Measurements from ENCODE around the gene MOB3B. TPM values are rescaled to one million over a fixed set of nuclear protein-coding genes. Genes with fewer than 3 reads are reported as not detected.

Gene MOB3B
- polyA plus RNA-seq, 1 experiment, result 0.04 TPM

DNA sequence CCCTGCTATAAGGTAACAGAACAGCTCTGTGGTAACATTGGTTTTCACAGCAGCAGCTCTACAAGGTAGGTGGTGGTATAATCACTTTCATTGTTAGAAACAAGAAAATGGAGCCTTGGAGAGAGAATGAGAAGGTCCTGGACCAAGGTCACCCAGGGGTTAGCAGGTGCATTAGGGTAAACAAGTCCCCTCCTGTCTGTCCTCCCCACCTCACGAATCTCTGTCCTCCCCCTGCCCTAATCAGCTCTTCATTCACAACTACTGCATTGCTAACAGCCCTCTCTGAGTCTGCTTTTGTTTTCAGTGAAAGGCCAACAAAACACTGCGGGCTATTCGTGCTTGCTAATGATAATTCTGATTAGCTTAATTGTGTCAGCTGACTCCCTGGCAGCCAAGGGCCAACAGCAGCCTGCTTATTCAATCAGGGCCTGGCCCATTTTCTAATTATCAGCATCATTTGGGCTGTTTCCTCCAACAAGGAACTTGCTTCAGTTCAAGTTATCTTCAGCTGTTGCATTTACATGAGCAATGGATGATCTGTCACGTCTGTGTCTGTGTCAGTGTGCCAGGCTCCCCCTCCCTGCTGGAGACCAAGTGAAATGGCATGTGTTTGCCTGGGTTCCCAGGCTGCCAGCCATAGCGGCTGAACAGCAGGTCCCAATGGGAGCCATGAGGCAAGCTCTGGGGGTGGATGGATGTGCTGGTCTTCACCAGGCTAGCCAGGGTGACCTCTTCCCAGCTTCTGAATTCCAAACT lies 176.0 kb downstream of the MOB3B start:
- no peak for DNase-seq (ENCODE audit: low read depth)
- ChIA-PET POLR2A (no interaction called here), CTCF (interaction anchor here (0.8 to 1.0 kb wide), 2 partner anchors 8 to 176 kb away, joined by 3 read pairs; no protein-coding TSS in a partner anchor)
- Histone ChIP-seq H3K4me3 (ENCODE audit: low read depth, low read length) (no peak overlapping the region), H3K27me3 (ENCODE audit: control insufficient read depth, insufficient read depth, low read length) (no peaks in the 10 kb centered on the region), H3K36me3 (ENCODE audit: control insufficient read depth, insufficient read depth, low read length) (no peaks in the 10 kb centered on the region)
- TF ChIP-seq, protein P1, sequence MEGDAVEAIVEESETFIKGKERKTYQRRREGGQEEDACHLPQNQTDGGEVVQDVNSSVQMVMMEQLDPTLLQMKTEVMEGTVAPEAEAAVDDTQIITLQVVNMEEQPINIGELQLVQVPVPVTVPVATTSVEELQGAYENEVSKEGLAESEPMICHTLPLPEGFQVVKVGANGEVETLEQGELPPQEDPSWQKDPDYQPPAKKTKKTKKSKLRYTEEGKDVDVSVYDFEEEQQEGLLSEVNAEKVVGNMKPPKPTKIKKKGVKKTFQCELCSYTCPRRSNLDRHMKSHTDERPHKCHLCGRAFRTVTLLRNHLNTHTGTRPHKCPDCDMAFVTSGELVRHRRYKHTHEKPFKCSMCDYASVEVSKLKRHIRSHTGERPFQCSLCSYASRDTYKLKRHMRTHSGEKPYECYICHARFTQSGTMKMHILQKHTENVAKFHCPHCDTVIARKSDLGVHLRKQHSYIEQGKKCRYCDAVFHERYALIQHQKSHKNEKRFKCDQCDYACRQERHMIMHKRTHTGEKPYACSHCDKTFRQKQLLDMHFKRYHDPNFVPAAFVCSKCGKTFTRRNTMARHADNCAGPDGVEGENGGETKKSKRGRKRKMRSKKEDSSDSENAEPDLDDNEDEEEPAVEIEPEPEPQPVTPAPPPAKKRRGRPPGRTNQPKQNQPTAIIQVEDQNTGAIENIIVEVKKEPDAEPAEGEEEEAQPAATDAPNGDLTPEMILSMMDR (IDR thresholded peaks at IDR 0.05; ENCODE audit: insufficient read depth, low read depth, low read length), result no peak

GRCh38 chr9:27353166-27353473 lies 176.5 kb downstream of the MOB3B start:
- CTCF ChIA-PET, result no interaction called here

GRCh38 chr9:27352457-27353165 lies 177.0 kb downstream of the MOB3B start:
- no peaks in the 10 kb centered on the region for H3K36me3 ChIP-seq (ENCODE audit: control insufficient read depth, insufficient read depth, low read length)
- TF ChIP-seq, protein P1 (IDR thresholded peaks at IDR 0.05; ENCODE audit: insufficient read depth, low read depth, low read length), result no peak
- no peaks in the 10 kb centered on the region for H3K27me3 ChIP-seq (ENCODE audit: control insufficient read depth, insufficient read depth, low read length)
- no peak for DNase-seq (ENCODE audit: low read depth)
- H3K4me3 ChIP-seq (ENCODE audit: low read depth, low read length), result no peak overlapping the region
- CTCF ChIA-PET, result no interaction called here
- POLR2A ChIA-PET, result no interaction called here

More at GRCh38 chr9:27353166-27353473, 176.5 kb downstream of the MOB3B start:
- DNase-seq (ENCODE audit: low read depth), result no peak
- no peak overlapping the region for H3K4me3 ChIP-seq (ENCODE audit: low read depth, low read length)
- POLR2A ChIA-PET, result no interaction called here
- no peaks in the 10 kb centered on the region for H3K27me3 ChIP-seq (ENCODE audit: control insufficient read depth, insufficient read depth, low read length)
- TF ChIP-seq, protein P1 (IDR thresholded peaks at IDR 0.05; ENCODE audit: insufficient read depth, low read depth, low read length), result no peak
- no peaks in the 10 kb centered on the region for H3K36me3 ChIP-seq (ENCODE audit: control insufficient read depth, insufficient read depth, low read length)

DNA sequence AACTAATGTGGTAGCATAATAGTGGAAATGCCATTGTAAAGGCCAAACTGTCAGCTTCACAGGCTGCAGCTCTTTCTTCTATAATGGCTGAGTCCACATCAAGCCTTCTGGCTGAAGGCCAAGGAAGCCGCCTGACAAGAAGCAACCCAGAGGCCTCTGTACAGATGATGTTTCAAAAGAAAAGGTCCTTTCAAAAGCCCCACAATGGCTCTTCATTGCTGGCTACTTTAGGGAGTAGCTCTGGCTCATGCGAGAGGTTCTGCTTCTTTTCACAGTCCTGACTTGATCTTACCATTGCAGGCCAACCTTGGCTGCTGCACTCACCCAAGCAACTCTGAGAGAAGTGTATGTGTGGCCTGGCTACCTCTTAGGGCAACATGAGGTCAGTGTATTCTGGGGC lies 178.2 kb downstream of the MOB3B start:
- ChIA-PET POLR2A (no interaction called here), CTCF (no interaction called here)
- TF ChIP-seq, protein P1 (IDR thresholded peaks at IDR 0.05; ENCODE audit: insufficient read depth, low read depth, low read length), result no peak
- DNase-seq (ENCODE audit: low read depth), result no peak
- H3K27me3 ChIP-seq (ENCODE audit: control insufficient read depth, insufficient read depth, low read length), result no peaks in the 10 kb centered on the region
- no peaks in the 10 kb centered on the region for H3K36me3 ChIP-seq (ENCODE audit: control insufficient read depth, insufficient read depth, low read length)
- no peak overlapping the region for H3K4me3 ChIP-seq (ENCODE audit: low read depth, low read length)

DNA sequence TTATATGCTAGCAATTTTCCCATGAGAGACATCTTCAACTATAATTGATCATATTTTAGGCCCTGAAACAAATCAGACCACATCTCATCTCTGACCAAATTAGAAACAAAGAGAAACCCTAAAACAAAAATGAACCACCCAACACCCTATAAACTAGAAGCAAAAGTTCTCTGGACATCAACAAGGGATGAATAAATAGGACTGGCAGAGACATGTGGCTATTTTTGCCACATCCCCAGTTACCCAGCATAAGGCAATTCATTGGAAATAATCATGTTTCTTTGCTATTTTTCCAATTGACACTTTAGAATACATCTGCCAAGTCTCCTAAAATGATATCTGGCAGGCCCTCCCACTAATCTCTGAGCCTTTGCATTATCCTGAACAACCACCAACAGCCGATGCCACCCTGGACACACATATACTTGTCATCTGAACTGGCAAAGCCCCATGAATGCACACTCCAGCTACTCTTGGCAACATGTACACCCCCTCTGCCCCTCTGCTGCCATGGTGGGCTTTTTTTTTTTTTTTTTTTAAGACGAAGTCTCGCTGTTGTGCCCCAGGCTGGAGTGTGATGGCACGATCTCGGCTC lies 179.1 kb downstream of the MOB3B start:
- Histone ChIP-seq H3K4me3 (ENCODE audit: low read depth, low read length) (no peak overlapping the region), H3K27me3 (ENCODE audit: control insufficient read depth, insufficient read depth, low read length) (no peaks in the 10 kb centered on the region), H3K36me3 (ENCODE audit: control insufficient read depth, insufficient read depth, low read length) (no peaks in the 10 kb centered on the region)
- CTCF ChIA-PET, result no interaction called here
- no peak for DNase-seq (ENCODE audit: low read depth)
- TF ChIP-seq, protein P1 (IDR thresholded peaks at IDR 0.05; ENCODE audit: insufficient read depth, low read depth, low read length), result no peak
- POLR2A ChIA-PET, result no interaction called here
